GM19463 (cell line): Measurements from ENCODE around the gene GPR180.
A peak's percentile ranks its signal among the peaks of the same experiment; 100 is the strongest.

ENCODE experiments used
- ATAC-seq: cut with Tn5 transposase; IDR thresholded peaks from one replicate; pipeline ENCODE4 v1.9.1; 2021; ENCODE audit warnings: mild to moderate bottlenecking, moderate library complexity; ENCODE audit not compliant: unreplicated experiment

Gene GPR180

DNA sequence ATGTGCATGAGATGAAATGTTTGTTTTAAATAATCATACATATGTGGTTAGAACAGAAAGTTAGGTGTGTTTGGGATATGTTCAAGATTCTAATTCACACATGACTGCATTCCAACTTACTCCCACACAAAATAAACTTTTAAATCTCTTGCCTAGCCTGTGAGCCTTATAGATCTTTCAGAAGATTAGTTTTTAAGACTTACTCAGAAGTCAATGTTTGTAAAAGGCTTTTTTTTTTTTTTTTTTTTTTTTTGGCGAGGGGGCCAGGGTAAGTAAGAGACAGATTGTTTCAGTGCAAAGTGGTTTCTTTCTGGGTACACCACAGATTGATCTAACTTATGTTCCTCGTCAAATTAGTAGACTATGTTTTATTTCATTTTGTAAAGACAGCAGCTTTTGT is 39.1 kb downstream of the GPR180 start:
- no peak for ATAC-seq

DNA sequence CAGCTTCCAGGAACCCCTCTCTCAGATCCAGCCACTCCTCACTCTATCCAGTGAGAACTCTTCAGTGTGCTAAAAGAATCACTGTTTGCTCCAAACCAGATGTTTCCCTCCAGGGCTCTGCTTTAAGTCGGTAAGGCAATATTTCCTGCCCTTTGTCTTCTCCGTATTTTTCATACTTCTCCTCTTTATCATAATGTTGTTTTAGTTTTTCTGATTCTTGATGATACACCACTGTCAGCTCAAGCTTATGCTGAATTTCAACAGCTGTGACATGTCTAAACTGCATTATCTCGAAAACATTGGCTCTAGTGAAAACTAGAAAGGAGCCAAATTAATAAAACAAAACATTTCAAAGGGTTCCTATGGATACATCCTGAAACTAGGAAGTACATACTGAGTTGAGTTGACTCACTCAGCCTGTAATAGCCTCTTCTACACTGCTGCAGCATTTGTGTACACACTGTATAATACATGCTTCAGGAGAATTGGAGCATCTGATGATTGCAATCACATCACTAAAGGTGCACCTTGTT is 39.8 kb downstream of the GPR180 start:
- no peak for ATAC-seq

- peak; percentile 65 for ATAC-seq
Measured at GRCh38 chr13:94646904-94647303, 45.2 kb downstream of the GPR180 start.

- no peak for ATAC-seq
Measured at GRCh38 chr13:94656176-94656575, 54.5 kb downstream of the GPR180 start.

DNA sequence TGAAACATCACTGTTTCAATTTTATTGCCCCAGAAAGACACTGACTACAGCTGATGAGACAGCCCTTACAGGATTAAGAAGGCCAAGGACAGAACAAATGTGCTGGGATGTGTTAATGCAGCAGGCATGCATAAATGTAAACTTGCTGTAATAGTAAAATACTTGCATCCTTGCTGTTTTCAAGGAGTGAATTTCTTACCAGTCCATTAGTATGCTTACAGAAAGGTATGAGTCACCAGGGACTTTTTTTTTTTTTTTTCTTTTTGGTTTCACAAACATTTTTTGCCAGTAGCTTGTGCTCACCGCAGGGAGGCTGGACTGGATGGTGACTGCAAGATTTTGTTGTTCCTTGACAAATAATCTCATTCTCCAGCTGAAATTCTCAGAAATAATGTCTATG is 55.1 kb downstream of the GPR180 start:
- ATAC-seq: peak; percentile 85

GRCh38 chr13:94657167-94657566 is 55.5 kb downstream of the GPR180 start:
- ATAC-seq: peak; percentile 29

- ATAC-seq: no peak
Measured at GRCh38 chr13:94658926-94659597, 57.4 kb downstream of the GPR180 start.

- no peak for ATAC-seq
Measured at GRCh38 chr13:94659598-94659946, 57.9 kb downstream of the GPR180 start.

DNA sequence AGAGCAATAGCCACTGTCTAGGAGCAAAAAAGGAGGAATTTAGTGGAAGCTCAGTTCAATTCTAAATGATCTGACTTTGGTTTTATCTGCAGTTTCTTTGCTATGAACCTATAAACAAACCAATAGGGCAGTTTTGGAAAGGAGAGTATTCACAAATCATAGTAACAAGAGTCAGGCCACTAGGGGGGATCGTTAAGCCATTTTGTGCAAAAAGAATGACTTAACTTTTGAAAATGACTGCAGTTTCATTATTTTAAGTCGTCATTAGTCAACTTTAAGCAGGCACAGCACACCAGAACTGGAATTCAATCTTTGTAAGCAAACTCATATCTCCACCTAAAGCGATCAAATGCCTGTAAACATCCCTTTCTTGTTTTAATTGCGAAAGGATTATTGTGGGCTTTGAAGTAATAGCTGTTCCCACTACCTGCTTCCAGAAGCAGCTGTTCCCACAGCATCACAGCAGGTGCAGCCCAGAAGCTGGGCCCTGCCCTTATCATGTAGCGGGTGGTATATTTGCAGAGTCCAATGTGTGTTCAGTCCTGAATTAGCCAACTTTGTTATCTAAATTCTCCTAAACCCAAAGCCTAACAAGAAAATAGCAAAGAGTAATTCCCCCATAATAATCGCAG is 59.2 kb downstream of the GPR180 start:
- no peak for ATAC-seq

DNA sequence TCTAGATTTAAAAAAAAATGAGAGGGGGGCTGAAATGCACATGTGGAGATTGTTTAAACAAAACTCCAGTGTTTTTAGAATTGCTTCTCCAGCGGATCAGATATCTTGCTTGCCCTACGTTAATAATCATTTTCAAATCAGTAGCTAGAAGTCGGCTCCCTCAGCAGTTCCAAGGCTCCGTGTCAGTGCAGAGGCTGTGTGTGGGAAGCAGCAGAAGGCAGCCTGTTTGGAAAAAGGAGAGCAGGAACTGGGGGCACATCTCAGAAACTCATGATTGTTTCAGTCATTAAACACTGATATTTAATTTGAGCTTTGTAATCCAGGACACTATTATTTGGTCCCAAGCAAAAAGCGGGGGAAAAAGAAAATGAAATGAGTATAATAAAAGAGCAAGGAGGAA is 59.7 kb downstream of the GPR180 start:
- ATAC-seq: no peak

DNA sequence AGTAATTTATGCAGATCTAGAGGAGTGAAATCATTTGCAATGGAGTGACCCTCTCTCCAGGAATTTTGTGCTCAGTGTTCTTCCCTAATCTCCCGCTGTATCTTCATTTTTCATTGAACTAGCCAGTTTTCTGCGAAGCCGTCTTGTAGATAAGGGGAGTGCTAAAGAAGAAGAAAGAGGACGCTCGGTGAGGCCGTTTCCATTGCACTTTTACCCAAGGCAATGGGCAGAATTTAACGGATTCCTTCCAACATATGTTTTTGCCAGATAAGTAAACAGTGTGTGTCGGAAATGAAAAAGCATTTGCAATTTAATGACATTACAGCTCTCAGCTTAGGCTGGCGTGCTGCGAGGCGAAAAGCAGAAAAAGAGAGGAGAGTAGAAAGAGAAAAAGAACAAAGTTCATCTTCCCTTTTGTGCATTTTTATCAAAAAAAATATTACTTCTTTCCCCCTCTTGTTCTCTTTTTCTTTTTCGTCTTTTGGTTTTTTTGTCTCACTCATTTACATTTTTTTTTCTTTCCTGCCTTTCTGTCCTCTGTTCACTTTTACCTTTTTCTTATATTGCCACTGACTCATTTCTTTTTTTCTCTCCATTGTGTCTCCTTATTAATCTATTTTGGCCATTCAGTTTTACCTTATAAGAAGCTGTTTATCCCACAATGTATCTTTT is 60.8 kb downstream of the GPR180 start:
- ATAC-seq: no peak

DNA sequence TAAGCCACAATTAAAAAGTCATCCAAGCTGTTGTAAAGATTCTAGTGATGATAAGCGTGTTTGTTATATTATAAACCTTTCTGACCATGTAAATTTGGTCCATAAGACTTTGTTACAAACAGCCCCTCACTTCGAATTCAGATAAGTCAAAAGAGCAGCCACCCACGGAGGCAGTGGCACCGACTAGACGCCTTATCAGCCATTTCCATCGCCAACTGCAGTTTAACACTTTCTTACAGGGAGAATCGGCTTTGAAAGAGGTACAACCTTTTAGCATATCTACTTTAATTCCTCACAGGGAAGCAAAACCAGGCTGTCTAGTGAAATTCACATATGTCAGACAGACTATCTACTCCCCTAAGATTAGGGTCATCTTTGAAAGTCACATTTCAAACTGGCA is 63.2 kb downstream of the GPR180 start:
- ATAC-seq: no peak

DNA sequence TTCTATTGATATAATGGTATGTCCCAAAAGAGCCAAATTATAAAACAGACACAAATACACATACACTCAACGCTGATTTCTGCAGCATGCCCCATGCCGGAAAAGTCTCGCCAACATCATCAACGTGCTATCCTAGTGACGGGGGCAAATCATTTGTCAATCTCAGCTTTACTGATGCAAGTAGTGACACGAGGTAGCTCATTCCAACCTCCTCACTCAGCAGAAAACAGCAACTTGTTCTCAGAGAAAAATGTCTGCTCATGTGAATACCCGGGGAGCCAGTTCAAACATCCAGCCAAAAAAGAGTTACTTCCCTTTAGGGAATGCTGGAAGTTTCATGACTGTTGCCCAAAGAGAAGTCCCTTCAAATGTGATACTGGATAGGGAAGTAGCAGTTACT is 64.4 kb downstream of the GPR180 start:
- no peak for ATAC-seq

DNA sequence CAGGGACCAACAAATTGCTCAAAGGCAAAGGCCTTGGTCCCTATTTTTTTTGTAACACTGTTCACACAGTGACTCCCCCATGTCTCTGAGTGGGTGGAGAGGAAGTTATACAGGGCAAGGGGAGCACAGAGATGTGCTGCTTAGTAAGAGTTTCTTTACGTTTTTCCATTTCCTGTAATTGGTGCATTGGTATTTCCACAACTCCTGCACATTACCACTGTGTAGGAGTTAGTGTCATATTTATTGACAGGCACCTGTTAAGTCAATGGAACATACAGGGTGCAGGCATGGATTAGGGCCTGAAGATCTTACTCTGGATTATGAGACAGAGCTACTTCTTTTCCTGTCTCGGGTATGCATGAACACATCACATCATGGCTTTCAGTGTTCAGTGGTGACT is 65.5 kb downstream of the GPR180 start:
- no peak for ATAC-seq

- no peak for ATAC-seq
Measured at GRCh38 chr13:94672400-94672799, 70.7 kb downstream of the GPR180 start.

- no peak for ATAC-seq
Measured at GRCh38 chr13:94673851-94674250, 72.2 kb downstream of the GPR180 start.

GRCh38 chr13:94674609-94675348 is 73.1 kb downstream of the GPR180 start:
- ATAC-seq: peak; percentile 83

DNA sequence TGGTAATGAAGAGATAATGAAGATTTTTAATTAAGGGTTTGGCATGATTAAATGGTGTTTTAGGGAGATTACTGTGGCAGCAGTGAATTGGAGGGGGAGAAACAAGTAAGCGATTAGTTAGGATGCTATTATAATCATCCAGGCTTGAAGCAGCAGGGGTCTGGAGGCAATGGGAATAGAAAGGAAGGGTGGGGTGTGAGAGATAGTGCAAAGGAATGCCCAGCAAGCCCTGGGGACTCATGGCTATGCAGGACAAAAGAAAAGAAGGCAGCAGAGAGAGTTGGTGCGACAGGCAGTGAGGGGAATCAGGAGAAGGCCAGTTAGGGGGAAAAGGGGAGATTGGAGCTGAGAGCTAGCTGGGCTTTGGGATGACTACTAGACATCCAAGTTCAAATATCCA is 76.1 kb downstream of the GPR180 start:
- ATAC-seq: no peak

DNA sequence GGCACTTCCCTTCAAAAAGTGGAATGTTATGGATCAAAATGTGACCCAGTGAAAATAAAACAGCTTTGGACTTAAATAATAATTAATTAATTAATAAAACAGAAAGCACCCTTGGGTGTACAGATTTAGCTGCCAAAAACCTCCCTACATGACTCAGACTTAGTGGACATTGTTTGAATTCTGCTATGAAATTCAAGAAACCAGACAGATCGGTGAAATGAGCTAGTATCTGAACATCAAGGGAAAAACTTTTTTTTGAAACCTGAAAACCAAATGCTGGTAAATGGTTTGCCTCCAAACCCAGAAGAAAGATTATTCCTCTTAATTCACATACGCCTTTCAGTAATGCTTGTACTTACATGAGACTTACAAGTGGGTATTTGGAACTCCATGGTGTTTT is 77.2 kb downstream of the GPR180 start:
- no peak for ATAC-seq

GRCh38 chr13:94679614-94680013 is 78.0 kb downstream of the GPR180 start:
- ATAC-seq: no peak

DNA sequence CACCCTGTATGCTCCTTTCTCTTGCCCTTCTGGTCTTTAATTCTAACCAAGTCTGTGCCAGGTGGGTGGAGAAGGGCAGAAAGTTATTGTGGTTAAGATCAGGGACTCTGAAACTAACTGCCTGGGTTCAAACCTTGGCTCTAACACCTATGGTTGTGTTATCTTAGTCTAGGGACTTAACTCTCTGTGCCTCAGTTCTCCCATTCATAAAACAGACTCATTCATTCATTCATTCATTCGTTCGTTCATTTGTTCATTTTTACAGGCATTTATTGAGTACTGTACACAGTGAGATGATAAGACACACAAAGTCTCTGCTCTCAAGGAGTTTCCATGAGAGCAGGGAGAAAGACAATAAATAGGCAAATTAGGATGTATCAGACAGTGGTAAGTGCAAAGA is 80.6 kb downstream of the GPR180 start:
- ATAC-seq: no peak
